Activated CD4-positive, alpha-beta T cell treated with anti-CD3 and anti-CD28 coated beads, Interleukin-2, amount 10 ng/mL, durations not matched to agents 7 days and 5 days (primary cell): ENCODE results near the gene IQCE. TPM values are rescaled to one million over a fixed set of nuclear protein-coding genes. Genes with fewer than 3 reads are reported as not detected.

Experiments used
- CTCF ChIA-PET: fragments of 350-600 bp; sonication (Branson Sonifier 250); formaldehyde crosslinking; loops from one replicate; lab custom pipeline; 2021; ENCODE audit warnings: antibody characterized with exemption; lab: Charles Lee
- POLR2A ChIA-PET: fragments of 350-600 bp; sonication (Branson Sonifier 250); formaldehyde crosslinking; loops from one replicate; lab custom pipeline; 2021; ENCODE audit warnings: antibody characterized with exemption; lab: Charles Lee
- DNase-seq: peaks from one replicate; pipeline ENCODE4 v3.0.0-alpha.2; 2020
- H3K27ac Mint-ChIP-seq: one replicate; pipeline ENCODE4 v1.8.0; 2021; ENCODE audit warnings: mild to moderate bottlenecking, moderate library complexity, mixed read lengths
- H3K27me3 Mint-ChIP-seq: one replicate; pipeline ENCODE4 v1.8.0; 2021; ENCODE audit warnings: mixed read lengths
- H3K36me3 Mint-ChIP-seq: one replicate; pipeline ENCODE4 v1.8.0; 2021; ENCODE audit warnings: low read depth, mixed read lengths
- H3K4me1 Mint-ChIP-seq: one replicate; pipeline ENCODE4 v1.8.0; 2021; ENCODE audit warnings: mixed read lengths
- H3K4me3 Mint-ChIP-seq: one replicate; pipeline ENCODE4 v1.8.0; 2021; ENCODE audit warnings: mild to moderate bottlenecking, moderate library complexity, mixed read lengths
- H3K9me3 Mint-ChIP-seq: one replicate; pipeline ENCODE4 v1.8.0; 2021; ENCODE audit warnings: mixed read lengths
- total RNA-seq, 2 experiments: library from RNA; stranded (reverse); gene quantifications; one replicate each; pipeline ENCODE4 v1.2.3, GENCODE V29; 2021

The IQCE gene
- total RNA-seq, 2 experiments from 2014 or later: 13.8 to 15.5 TPM

- no peak for DNase-seq
- H3K9me3 Mint-ChIP-seq: no peaks in the 10 kb centered on the region
- H3K27me3 Mint-ChIP-seq: peaks cover 4% of the 10 kb centered on the region
- H3K4me3 Mint-ChIP-seq: no peak overlapping the region
- no peak overlapping the region for H3K27ac Mint-ChIP-seq
- H3K36me3 Mint-ChIP-seq: no peaks in the 10 kb centered on the region
- CTCF ChIA-PET: interaction anchor here (0.9 to 1.7 kb wide), 4 partner anchors 14 to 80 kb away, joined by 3 to 5 read pairs (median 4); no protein-coding TSS in a partner anchor
- H3K4me1 Mint-ChIP-seq: peaks cover 20% of the 10 kb centered on the region
- POLR2A ChIA-PET: no interaction called here
These were observed 71.2 kb downstream of the IQCE start for GRCh38 chr7:2629746-2630681.

GRCh38 chr7:2631946-2632732 is 73.4 kb downstream of the IQCE start, which contains the start of gene TTYH3:
TSS of gene TTYH3 (plus strand) at chr7:2631986. CDS start at chr7:2632156, 170 bp downstream.
- H3K4me3 Mint-ChIP-seq: peak within 1 kb of the TSS; percentile 81
- ChIA-PET CTCF (interaction anchor here (0.9 to 1.5 kb wide), 4 partner anchors 20 to 82 kb away, joined by 3 to 4 read pairs (median 4); no protein-coding TSS in a partner anchor), POLR2A (interaction anchor here (0.6 kb wide), 1 partner anchor 139 kb away, joined by 4 read pairs; no protein-coding TSS in a partner anchor)
- H3K36me3 Mint-ChIP-seq: no peaks in the 10 kb centered on the region
- no peaks in the 10 kb centered on the region for H3K27me3 Mint-ChIP-seq
- peak; percentile 25 for DNase-seq
- peaks cover 20% of the 10 kb centered on the region for H3K4me1 Mint-ChIP-seq
- H3K9me3 Mint-ChIP-seq: no peaks in the 10 kb centered on the region
- H3K27ac Mint-ChIP-seq: peak within 1 kb of the TSS; percentile 88

DNA sequence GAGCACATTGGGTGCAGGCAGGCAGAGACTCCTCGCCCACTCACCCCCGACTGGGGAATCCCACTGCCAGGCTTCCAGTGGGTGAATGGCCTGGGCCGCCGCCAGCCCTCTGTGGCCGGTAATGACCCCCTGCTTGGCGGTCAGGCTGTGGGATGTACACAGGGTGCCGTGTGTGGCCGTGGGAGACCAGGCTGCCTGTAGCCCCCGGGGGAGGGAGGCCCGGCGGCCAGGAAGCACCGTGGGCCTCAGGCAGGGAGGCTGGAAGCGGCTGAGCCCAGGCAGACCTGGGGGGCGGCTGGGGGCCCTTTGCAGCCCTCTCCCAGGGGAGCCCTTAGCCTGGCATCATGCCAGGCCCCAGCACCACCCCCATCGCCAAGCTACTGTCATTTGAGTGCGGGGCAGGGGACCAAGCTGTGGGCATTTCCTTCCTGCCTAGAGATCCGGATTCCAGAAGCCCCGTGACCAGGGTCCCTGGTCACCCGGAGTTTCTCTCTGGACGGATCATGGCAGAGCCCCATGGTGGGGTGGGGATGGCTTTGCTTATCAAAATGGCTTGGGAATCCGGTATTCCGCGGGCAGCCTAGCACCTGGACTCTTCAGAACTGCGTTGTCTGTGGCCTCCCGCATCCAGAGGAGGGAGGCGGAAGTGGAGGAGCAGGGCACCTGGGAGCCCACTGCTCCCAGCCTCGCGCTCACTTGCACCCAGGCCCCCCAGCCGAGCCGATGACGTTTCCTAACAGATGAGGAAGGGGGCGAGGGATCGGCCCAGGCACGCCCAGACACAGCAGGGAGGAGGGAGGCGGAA is 74.2 kb downstream of the IQCE start:
- DNase-seq: peak; percentile 43
- ChIA-PET POLR2A (no interaction called here), CTCF (interaction anchor here (1.3 kb wide), 1 partner anchor 81 kb away, joined by 3 read pairs; no protein-coding TSS in a partner anchor)
- Mint-ChIP-seq H3K9me3 (no peaks in the 10 kb centered on the region), H3K4me3 (peak overlapping the region; percentile 81), H3K27me3 (no peaks in the 10 kb centered on the region), H3K27ac (peak overlapping the region; percentile 80), H3K4me1 (peaks cover 20% of the 10 kb centered on the region), H3K36me3 (no peaks in the 10 kb centered on the region)

DNA sequence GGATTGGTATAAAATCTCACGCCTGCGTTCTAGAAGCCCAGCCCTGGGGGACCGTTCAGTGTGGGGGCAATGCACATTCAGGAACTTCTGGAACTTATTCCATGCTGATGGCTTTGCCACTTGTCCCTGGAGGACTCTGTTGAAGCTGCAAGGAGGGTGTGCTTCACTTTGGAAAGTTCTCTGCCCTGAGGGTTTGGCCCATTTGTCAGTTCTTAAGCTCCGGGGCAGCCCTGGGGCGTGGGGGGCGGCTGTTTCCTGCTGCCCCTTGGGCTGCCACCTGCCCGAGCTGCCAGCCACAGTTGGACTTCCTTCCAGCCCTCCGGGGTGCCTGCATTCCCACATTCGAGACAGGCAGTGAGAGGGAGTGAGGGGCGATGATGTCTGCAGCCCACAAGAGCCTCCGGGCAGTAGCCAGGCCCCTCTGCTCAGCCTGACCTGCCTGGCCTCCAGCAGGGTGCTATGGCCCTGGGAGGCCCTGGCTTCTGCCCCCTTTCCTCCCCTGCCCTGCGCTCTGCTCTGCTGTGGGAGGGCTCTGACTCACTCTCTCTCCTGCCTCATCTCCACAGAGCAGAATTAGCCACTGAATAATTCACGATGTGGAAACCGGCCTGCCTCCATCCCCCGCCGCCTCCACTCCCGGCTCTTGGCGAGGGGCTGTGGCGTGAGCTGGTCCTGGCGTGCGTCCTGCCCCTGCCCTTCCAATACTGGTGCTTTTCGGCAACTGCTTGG is 74.9 kb downstream of the IQCE start:
- no peaks in the 10 kb centered on the region for H3K9me3 Mint-ChIP-seq
- peak overlapping the region; percentile 80 for H3K27ac Mint-ChIP-seq
- ChIA-PET CTCF (interaction anchor here (1.1 to 1.4 kb wide), 3 partner anchors 15 to 80 kb away, joined by 3 read pairs; no protein-coding TSS in a partner anchor), POLR2A (no interaction called here)
- no peaks in the 10 kb centered on the region for H3K36me3 Mint-ChIP-seq
- H3K4me3 Mint-ChIP-seq: peak overlapping the region; percentile 81
- H3K27me3 Mint-ChIP-seq: no peaks in the 10 kb centered on the region
- no peak for DNase-seq
- peaks cover 20% of the 10 kb centered on the region for H3K4me1 Mint-ChIP-seq

DNA sequence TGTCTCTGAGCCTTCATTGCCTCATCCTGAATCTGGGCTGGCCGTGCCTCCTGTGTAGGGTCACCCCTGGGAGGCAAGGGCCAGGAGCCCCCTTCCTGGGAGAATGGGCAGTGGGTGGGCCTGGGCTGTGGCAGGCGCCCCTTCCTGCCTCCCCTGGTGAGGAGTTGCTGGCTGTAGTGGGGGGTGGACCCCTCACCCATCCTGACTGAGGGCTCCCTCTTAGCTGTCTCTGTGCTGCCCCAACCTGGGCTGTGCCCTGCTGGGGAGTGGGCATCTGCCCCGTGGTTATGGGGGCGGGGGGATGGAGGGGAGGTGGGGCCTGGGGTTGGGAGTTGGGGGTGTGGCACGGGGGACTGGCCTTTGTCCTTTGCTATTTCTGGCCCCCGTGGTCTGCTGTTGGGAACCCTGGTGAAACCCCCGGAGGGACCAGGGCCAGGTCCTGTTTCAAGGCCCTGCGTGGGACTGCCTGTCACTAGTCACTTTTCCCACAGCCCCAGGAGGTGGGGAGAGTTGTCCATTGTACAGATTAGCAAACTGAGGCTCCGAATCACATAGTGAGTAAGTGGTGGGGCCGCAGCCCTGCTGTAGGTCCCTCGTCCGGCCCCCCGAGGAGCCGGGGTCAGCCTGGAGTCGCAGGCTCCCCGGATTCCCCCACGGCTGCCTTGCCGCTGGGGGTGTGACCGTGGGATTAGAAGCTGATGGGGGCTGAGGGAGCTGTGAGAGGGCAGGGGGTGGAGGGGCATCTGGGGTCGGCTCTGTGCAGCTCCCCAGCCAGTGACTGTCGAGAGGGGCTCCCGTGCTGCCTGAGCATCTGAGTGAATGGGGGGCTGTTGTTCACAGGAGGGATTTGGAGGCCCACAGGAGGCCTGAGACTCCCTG is 75.7 kb downstream of the IQCE start:
- Mint-ChIP-seq H3K27me3 (no peaks in the 10 kb centered on the region), H3K9me3 (no peaks in the 10 kb centered on the region), H3K4me1 (peaks cover 20% of the 10 kb centered on the region), H3K27ac (peak overlapping the region; percentile 2), H3K4me3 (peak overlapping the region; percentile 81), H3K36me3 (no peaks in the 10 kb centered on the region)
- ChIA-PET POLR2A (interaction anchor here (0.6 kb wide), 1 partner anchor 718 kb away, joined by 5 read pairs; no protein-coding TSS in a partner anchor), CTCF (interaction anchor here (1.1 to 1.4 kb wide), 2 partner anchors 14 to 20 kb away, joined by 3 read pairs; no protein-coding TSS in a partner anchor)
- DNase-seq: no peak

DNA sequence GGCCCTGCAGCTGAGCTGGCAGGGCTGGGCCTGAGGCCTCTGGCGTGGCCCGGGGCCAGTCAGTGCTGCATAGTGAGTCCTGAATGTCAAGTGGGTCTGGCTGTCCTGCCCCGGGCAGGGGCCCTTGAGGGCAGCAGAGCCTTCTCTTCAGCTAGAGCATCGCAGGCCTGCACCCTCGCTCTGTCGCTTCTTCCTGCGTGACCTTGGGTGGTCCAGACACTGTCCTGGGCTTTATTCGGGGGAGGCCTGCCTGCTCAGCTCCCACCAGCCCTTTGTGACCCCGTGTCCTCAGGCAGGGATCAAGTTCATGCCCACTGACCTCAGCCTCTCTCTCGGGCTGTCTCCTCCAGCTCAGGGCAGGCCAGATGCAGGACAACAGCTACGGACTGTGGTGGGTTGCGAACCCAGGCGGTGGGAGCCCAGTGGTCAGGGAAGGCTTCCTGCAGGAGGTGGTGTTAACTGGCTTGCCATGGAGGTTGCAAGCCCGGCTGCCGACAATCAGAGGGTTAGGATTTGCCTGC is 76.4 kb downstream of the IQCE start:
- H3K27ac Mint-ChIP-seq: no peak overlapping the region
- ChIA-PET CTCF (interaction anchor here (0.6 to 1.4 kb wide), 3 partner anchors 13 to 21 kb away, joined by 3 read pairs; no protein-coding TSS in a partner anchor), POLR2A (interaction anchor here (0.6 kb wide), 1 partner anchor 717 kb away, joined by 5 read pairs; no protein-coding TSS in a partner anchor)
- no peak overlapping the region for H3K4me3 Mint-ChIP-seq
- no peaks in the 10 kb centered on the region for H3K9me3 Mint-ChIP-seq
- H3K27me3 Mint-ChIP-seq: no peaks in the 10 kb centered on the region
- H3K4me1 Mint-ChIP-seq: peaks cover 20% of the 10 kb centered on the region
- no peaks in the 10 kb centered on the region for H3K36me3 Mint-ChIP-seq
- DNase-seq: no peak

DNA sequence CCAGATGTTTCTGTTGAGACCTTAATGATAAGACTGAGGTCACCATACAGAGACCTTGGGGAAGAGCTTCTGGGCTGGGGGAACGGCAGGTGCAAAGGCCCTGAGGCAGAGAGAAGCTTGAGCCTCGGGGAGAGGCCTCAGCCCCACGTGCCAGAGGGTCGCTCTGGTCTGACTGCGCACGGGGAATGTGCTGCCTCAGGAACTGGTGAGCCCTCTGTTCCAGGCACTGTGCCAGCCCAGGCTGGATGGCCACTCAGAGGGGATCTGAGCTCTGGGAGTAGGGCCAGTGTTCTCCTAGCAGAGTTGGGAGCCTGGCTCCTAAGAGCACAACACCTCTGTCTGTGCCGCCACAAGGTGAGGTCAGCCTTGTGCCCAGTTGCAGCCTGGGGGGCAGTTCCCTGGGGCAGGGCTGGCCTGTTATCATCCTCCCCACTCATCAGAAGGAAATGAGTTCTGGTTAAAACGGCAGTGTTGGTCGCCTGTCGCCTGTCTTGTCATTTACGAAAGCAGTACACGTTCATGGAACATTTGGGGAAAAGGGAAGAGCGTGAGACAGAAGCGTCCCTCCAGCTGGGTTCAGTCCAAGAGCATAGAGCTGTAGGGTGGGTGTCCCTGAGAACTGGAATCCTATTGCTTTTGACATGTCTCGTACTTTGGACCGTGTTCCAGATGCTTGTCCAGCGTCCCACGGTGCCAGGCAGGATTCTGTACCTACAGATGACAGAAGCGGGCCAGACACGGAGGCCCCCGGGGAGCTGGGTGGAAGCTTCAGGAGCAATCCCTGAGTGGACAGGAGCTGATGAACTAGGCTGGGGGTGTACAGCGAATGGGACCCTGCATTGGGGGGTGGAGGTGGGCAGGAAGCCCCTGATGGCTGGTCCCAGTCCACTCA is 77.3 kb downstream of the IQCE start:
- ChIA-PET CTCF (interaction anchor here (0.6 to 1.5 kb wide), 5 partner anchors 9 to 74 kb away, joined by 3 to 7 read pairs (median 4); no protein-coding TSS in a partner anchor), POLR2A (no interaction called here)
- Mint-ChIP-seq H3K4me3 (no peak overlapping the region), H3K36me3 (no peaks in the 10 kb centered on the region), H3K27me3 (no peaks in the 10 kb centered on the region), H3K9me3 (no peaks in the 10 kb centered on the region), H3K4me1 (peaks cover 18% of the 10 kb centered on the region), H3K27ac (no peak overlapping the region)
- no peak for DNase-seq

GRCh38 chr7:2637066-2637471 is 78.3 kb downstream of the IQCE start:
- POLR2A ChIA-PET: no interaction called here
- no peaks in the 10 kb centered on the region for H3K9me3 Mint-ChIP-seq
- CTCF ChIA-PET: interaction anchor here (1.5 kb wide), 1 partner anchor 20 kb away, joined by 7 read pairs; no protein-coding TSS in a partner anchor
- no peak overlapping the region for H3K4me3 Mint-ChIP-seq
- no peaks in the 10 kb centered on the region for H3K27me3 Mint-ChIP-seq
- H3K36me3 Mint-ChIP-seq: no peaks in the 10 kb centered on the region
- DNase-seq: no peak
- H3K4me1 Mint-ChIP-seq: peaks cover 14% of the 10 kb centered on the region
- no peak overlapping the region for H3K27ac Mint-ChIP-seq

DNA sequence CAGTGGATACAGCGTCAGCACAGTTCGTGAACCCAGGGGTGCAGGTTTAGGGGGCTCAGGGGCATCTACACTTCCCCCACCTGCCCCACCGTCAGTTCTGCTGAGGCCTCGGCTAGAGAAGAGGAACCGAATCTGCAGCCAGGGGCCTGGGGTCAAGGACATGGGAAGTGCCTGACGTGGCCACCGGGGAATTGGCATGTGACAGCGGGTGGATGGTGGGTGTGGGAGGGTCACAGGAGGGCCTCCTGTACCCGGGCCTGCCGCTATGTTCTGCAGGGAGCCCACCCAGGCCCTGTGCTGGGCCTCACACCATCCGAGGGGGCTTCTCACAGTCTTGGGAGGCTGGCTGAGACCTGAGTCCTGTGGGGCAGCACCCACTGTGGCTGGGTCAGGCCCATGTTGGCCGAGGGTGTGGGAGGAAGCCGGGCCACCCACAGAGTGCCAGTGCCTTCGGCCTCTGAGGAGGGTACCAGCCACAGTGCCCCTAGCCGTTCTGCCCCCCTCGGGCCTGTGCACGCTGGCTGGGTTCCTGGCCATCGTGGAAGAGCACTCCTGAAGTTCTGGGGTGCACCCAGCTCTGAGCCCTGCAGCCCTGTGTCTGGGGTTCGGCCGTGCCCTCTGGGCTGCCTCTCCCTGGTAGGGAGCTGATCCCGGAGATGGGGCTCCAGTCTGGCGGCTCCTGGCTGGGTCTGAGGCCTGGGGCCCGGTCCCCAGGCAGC is 78.9 kb downstream of the IQCE start:
- peaks cover 12% of the 10 kb centered on the region for H3K4me1 Mint-ChIP-seq
- H3K27ac Mint-ChIP-seq: no peak overlapping the region
- POLR2A ChIA-PET: no interaction called here
- DNase-seq: no peak
- H3K27me3 Mint-ChIP-seq: no peaks in the 10 kb centered on the region
- CTCF ChIA-PET: interaction anchor here (1.0 kb wide), 1 partner anchor 10 kb away, joined by 4 read pairs; no protein-coding TSS in a partner anchor
- no peaks in the 10 kb centered on the region for H3K36me3 Mint-ChIP-seq
- H3K9me3 Mint-ChIP-seq: no peaks in the 10 kb centered on the region
- H3K4me3 Mint-ChIP-seq: no peak overlapping the region
